ENCODE results near the gene RGS17. TPM values are rescaled to one million over a fixed set of nuclear protein-coding genes. Genes with fewer than 3 reads are reported as not detected.
"Not testable (repeated sequence)": the region's sequence is repeated elsewhere in the genome, so short reads cannot be mapped to it uniquely, and the experiment has no call there.

Gene RGS17
- total and polyA plus RNA-seq, 12 donors, result 0.04 to 0.41 (median 0.17) TPM; not detected in 1

DNA sequence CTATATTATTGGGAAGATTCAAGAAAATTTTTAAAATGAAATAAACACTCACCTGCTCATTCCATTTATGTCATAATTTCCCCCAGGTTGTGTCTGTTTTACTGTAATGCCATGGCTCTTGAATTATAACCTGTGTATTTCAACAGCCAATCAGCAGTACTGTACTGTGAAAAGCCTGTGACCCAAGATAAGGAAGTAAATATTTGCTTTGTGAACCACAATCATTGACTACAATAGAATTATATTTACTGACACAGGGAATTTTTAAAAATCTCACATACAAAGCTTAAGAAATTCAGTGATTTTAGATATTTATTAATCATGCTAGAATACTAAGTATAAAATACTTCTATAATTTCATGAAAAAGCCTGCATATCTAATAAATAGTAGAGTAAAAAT, 6.0 kb downstream of the RGS17 start:
- H3K4me1 ChIP-seq, result peaks cover 0 to 9% (median 7%) of the 10 kb centered on the region in 9 donors
- intact Hi-C loops (cut with DNase I), result no loop called here
- H3K4me3 ChIP-seq, result no peak overlapping the region
- no peaks in the 10 kb centered on the region for H3K36me3 ChIP-seq
- no peaks in the 10 kb centered on the region for H3K9me3 ChIP-seq
- DNase-seq (no peak), ATAC-seq (no peak)
- no peak overlapping the region for H3K27ac ChIP-seq
- TF ChIP-seq, protein P1, sequence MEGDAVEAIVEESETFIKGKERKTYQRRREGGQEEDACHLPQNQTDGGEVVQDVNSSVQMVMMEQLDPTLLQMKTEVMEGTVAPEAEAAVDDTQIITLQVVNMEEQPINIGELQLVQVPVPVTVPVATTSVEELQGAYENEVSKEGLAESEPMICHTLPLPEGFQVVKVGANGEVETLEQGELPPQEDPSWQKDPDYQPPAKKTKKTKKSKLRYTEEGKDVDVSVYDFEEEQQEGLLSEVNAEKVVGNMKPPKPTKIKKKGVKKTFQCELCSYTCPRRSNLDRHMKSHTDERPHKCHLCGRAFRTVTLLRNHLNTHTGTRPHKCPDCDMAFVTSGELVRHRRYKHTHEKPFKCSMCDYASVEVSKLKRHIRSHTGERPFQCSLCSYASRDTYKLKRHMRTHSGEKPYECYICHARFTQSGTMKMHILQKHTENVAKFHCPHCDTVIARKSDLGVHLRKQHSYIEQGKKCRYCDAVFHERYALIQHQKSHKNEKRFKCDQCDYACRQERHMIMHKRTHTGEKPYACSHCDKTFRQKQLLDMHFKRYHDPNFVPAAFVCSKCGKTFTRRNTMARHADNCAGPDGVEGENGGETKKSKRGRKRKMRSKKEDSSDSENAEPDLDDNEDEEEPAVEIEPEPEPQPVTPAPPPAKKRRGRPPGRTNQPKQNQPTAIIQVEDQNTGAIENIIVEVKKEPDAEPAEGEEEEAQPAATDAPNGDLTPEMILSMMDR (IDR thresholded peaks at IDR 0.05), result no peak
- H3K27me3 ChIP-seq, result peaks cover 0 to 57% (median 42%) of the 10 kb centered on the region in 7 donors

DNA sequence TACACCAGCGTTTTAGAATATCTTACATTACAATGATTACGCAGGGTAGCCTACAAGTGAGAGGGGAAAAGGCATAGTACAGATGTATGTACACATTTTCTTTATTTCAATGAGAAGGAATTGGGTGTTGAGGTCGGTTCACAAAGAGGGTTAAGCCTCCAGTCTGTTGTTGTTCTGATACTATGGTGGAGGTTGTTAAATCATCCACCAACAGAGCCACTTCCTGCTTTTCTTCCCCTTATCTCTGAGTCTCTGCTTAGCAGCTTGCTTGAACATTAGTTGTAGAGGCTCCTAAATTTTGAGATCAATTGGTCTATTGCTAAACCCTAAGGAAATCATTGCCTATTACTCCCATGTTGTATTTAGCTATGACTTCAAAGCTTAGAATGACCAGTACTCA, 7.3 kb downstream of the RGS17 start:
- Histone ChIP-seq H3K27me3 (peaks cover 0 to 44% (median 30%) of the 10 kb centered on the region in 7 donors), H3K36me3 (no peaks in the 10 kb centered on the region), H3K9me3 (no peaks in the 10 kb centered on the region), H3K27ac (no peak overlapping the region), H3K4me1 (peaks cover 0 to 3% (median 0%) of the 10 kb centered on the region in 9 donors), H3K4me3 (no peak overlapping the region)
- intact Hi-C loops (cut with DNase I), result no loop called here
- ATAC-seq (no peak), DNase-seq (no peak)
- TF ChIP-seq, protein P1 (IDR thresholded peaks at IDR 0.05), result no peak
- 63 to 68% methylated on average over 3 of the region's 3 CpGs for WGBS, 2 donors

DNA sequence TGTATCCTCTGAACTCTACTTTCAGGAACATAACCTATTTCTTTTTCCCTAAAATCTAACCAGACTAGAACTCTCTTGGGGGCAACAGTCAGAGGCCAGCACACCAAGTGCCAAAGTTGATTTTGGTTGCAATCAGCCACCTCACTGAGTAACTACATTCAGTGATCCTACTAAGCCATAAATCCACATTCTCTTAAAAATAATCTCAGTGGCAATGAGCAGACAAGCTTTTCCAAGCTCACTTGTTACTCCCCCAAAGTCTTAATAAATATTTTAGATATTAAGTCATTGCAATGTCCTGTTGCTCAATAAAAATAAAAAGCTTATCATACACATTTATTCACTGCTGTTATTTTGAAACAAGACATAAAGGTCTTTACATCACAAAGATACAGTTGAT, 9.8 kb downstream of the RGS17 start:
- Histone ChIP-seq H3K27me3 (peaks cover 0 to 20% (median 9%) of the 10 kb centered on the region in 7 donors), H3K4me1 (peaks cover 0 to 10% (median 0%) of the 10 kb centered on the region in 9 donors), H3K4me3 (no peak overlapping the region), H3K9me3 (no peaks in the 10 kb centered on the region), H3K36me3 (no peaks in the 10 kb centered on the region), H3K27ac (no peak overlapping the region)
- no peak for ATAC-seq
- no peak for DNase-seq
- TF ChIP-seq, protein P1 (IDR thresholded peaks at IDR 0.05), result no peak
- intact Hi-C loops (cut with DNase I), result no loop called here

DNA sequence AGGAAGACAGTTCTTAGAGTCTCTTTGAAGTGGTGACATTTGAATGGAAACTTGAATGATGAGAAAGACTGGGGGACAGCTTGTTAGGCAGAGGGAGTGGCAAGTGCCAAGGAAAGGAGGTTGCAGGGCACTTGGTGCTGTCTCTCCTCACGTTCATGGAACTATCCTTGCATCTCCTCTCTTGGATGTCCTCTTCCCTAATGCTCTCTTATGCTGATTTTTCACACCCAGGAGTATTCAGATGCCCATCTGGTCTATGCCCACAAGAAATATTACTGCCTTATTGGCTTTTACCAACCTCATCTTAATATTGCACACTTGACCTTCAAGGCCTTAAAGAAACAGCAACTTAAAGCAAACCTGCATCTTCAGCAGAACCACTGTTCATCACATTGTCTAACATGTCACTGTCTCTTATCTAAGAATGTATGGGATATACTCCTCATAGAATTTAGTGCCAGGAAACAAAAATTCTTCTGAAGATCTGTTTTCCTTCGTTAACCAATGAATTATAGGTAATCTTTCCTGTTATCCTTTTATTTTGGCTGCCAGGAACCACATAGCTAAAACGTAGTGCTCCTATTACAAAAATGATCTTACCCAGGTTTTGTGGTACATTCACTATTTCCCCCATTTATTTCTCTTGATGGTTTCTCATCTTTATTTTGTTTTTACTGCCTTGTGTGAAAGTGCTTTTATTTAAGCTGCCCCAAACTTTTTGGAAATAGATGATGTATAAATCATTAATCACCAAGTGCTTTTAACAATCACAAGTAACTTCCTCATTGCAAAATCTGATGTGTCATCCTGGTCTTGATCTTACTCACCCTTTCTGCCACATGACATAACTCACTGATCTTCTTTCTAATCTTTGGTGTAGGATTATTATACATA, 12.8 kb downstream of the RGS17 start:
- Histone ChIP-seq H3K36me3 (no peaks in the 10 kb centered on the region), H3K27me3 (peaks cover 0 to 5% (median 0%) of the 10 kb centered on the region in 7 donors), H3K4me1 (peaks cover 0 to 10% (median 0%) of the 10 kb centered on the region in 9 donors), H3K9me3 (peaks cover 0 to 14% (median under 1%) of the 10 kb centered on the region in 11 donors), H3K27ac (no peak overlapping the region), H3K4me3 (no peak overlapping the region)
- DNase-seq, result no peak
- intact Hi-C loops (cut with DNase I), result no loop called here
- ATAC-seq, result no peak
- TF ChIP-seq, protein P1 (IDR thresholded peaks at IDR 0.05), result no peak
- 69 to 74% methylated on average over 3 of the region's 3 CpGs for WGBS, 2 donors

DNA sequence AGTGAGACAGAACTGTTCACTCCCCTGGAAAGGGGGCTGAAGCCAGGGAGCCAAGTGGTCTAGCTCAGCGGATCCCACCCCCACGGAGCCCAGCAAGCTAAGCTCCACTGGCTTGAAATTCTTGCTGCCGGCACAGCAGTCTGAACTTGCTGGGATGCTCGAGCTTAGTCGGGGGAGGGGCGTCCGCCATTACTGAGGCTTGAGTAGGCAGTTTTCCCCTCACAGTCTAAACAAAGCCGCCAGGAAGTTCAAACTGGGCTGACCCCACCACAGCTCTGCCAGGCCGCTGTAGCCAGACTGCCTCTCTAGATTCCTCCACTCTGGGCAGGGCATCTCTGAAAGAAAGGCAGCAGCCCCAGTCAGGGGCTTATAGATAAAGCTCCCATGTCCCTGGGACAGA, 20.0 kb downstream of the RGS17 start:
- H3K4me1 ChIP-seq; H3K27ac ChIP-seq; H3K27me3 ChIP-seq; DNase-seq; H3K4me3 ChIP-seq; intact Hi-C loops (cut with DNase I); H3K36me3 ChIP-seq; ATAC-seq: not testable (repeated sequence)
- WGBS, 2 donors, result 82 to 84% methylated on average over 9 of the region's 9 CpGs
- peaks cover 0 to 25% (median 6%) of the 10 kb centered on the region in 11 donors for H3K9me3 ChIP-seq

- H3K36me3 ChIP-seq; ATAC-seq; H3K4me3 ChIP-seq; H3K4me1 ChIP-seq; H3K27ac ChIP-seq; DNase-seq; H3K27me3 ChIP-seq; intact Hi-C loops (cut with DNase I): not testable (repeated sequence)
- H3K9me3 ChIP-seq, result peaks cover 0 to 25% (median 6%) of the 10 kb centered on the region in 11 donors
- 92% methylated on average over 11 of the region's 11 CpGs for WGBS, 2 donors
Observed at GRCh38 chr6:153110612-153111011, 20.5 kb downstream of the RGS17 start.
